CD4-positive, alpha-beta T cell treated with Interferon alpha-2 for 1 hour (primary cell): ENCODE results near the gene FOXRED2.
A peak's percentile ranks its signal among the peaks of the same experiment; 100 is the strongest.

Source experiments
- DNase-seq, 2 donors: peaks; one replicate each; pipeline ENCODE4 v3.0.0-alpha.2; 2020 to 2022

Gene FOXRED2

DNA sequence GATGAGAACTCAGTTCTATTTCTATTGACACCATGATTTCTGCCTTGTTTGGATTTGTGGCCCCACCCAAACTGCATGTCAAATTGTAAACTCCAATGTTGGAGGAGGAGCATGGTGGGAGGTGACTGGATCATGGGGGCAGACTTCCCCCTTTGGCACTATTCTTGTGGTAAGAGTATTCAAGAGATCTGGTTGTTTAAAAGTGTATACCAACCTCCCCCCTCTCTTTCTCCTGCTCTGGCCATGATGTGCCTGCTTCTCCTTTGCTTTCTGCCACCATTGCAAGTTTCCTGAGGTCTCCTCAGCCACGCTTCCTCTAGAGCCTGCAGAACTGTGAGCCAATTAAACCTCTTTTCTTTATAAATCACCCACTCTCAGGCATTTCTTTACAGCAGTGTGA is 7.9 kb upstream of the FOXRED2 start:
- DNase-seq: no peak

DNA sequence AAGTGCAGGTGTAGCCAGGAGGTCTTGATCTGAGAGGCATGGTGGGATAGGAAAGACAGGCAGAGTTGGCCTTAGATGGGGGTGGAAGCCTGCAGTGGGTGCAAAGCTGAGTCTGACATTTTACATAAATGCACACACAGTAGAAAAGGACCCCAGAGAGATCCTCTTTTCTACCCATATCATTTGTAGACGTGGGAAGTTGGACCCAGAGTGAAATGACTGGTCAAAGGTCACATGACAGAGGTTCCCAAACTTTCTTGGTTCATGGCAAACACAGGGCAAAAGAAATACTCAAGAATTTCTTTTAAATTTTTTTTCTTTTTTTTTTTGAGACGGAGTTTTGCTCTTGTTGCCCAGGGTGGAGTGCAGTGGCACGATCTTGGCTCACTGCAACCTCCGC is 6.2 kb upstream of the FOXRED2 start:
- no peak for DNase-seq

- DNase-seq: no peak
Observed at GRCh38 chr22:36512333-36512732, 5.5 kb upstream of the FOXRED2 start.

DNA sequence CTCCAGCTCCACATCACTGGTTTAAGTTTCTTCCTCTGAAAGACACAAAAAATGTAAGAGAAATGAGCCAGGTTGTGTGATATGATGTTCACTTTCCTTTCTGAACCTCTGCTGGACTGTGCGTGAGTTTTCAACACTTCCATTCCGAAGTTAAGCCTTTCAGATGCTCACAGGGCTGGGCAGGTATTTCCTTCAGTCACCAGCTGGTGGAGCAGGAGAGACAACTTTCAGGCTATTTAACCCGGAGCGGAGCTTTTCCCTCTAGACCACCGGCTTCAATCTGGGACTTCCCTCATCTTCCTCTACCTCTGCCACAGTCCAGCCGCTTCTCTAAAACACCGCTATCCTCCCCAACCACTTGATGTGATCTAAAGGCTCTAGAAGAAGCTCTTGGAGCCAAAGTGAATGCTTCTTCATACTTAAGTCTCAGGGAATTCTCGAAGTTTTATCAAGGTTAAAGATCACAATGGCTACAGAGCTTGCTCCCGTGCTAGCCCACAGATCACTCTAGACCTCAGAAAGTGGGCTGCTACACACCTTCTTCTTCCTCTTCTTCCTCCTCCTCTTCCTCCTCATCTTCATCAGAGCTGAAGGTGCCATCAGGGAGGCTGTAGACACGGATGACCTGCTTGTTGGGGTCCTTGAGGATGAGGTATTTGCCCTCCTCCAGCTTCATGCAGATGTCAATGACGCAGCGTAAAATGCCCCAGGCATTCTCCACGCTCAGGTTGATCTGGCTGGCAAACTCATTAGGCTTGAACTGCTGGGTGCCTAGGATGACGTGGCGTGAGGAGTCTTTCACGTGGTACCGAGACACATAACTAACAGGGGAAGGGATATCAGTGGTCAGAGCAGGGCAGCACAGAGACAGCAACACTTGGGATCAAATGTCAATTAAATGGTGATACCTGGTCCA is 4.4 kb upstream of the FOXRED2 start:
- peak; percentile 23 to 51 for DNase-seq

DNA sequence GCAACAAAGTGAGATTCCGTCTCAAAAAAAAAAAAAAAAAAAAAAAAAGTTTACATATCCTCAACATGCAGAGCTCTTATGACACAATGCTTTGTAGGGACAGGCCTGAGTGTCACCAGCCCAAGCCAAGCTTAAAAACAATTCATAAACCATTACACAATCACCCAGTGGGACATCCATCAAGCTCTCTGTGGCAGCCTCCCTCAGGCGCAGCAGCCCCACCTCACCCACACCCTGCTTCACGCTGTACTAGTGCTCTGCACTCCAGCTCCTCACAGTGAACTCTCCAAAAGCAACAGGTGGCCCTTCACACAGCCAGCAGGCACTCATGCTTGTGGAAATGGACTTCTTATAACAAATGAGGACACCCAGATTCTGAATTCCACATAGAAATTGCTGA is 3.5 kb upstream of the FOXRED2 start:
- DNase-seq: no peak

DNA sequence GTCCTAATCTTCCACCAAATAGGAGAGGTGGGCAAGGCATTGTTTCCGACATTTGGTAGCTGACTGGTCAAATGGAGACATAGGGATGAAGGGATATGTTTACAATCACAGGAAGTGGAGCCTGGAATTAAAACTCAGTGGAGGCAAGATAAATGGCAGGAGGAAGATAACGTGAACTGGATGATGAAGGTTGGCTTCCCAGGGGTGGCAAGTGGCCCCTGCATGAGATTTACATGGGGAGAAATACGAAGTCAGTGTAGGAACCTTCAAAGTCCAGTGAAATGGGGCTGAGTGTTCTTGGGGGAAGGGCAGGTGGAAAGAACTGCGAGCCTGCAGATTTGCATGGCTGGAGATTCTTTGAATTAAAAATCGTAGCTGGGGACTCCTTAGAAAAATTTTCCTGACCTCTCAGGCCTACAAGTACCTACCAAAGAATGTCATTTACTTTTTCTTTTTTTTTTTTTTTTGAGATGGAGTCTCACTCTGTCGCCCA is 724 bp upstream of the FOXRED2 start:
- no peak for DNase-seq

DNA sequence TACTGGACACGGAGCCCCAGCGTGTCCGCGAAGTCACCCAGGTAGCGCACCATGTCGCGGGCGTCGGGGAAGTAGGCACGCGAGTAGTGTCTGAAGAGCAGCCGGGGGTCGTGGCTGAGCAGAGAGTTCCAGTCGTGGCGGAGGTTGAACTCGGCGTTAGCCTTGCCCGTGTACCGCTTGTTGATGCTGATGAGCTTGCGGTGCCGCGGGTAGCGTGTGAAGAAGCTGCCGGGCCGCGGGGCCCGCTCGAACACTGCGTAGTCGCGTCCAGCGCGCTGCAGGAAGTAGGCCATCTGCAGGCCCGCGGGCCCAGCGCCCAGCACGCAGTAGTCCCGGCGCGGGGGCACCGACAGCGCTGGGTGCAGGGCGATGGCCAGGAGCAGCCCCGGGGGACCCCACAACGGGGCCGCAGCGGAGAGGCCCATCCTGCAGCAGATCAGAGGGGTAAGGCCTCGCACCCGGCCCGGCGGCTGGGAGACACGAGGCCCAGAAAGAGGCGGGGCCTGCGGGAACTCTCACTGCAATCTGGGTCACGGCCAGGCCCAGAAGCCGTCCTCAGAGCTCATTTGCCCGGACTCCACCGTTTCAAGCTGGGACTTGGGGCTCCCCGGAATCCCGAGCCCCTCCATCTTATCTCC is 723 bp downstream of the FOXRED2 start:
- no peak for DNase-seq

GRCh38 chr22:36497910-36498665 is 8.8 kb downstream of the FOXRED2 start:
- no peak for DNase-seq

GRCh38 chr22:36493690-36494110 is 13.1 kb downstream of the FOXRED2 start:
- peak in 1 of 2 donors; percentile 62 for DNase-seq

DNA sequence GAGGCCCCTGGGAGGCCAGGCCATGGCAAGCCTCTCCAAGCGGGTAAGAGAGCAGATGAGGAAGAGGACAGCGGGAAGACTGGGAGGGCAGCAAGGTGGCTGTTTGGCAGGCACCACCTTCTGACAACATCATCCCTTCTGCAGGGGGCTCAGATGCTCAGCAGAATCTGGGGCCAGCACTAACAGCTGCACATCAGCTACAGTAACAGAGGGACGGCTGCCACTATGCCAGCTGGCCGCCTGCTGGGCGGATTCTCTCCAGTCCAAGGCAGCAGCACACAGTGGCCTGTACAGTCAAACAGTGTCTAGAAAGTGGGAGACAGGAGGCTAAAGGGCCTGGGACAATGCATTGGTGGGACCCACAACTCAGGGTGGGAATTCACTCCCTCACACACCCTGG is 14.7 kb downstream of the FOXRED2 start:
- no peak for DNase-seq

GRCh38 chr22:36491155-36491554 is 15.7 kb downstream of the FOXRED2 start:
- no peak for DNase-seq

DNA sequence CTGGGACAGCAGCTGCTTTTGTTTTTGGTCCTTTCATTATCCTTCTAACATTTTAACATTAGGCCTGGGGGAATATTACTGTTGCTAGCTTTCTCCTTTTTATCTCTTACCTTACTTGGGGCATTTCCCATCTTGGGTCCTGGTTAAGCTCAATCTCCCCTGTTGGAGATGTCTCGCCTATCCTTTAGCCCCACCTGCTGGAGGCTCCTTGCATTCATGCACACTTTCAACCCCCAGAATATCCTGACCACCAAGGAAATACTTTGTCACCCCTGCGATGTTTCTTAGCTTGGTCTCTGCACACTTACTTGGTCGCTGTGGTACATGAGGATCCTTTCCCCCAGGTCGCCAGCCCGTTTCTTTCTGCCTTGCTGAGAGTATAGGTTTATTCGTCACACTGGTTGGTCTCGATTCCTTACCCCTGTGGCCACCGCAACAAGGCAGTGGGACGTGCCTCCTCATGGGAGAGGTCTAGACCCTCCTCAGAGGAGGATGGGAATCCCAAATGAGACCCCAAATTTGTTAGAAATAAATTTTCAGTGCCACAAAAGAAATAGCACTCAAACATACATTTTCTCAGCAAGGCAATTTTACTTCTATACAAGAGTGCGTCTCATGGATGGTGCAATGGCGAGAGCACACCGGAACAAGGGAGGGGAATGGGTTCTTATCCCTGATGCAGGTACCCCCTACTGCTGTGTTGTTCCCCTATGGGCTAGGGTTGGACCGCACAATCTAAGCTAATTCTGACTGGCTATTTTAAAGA is 20.0 kb downstream of the FOXRED2 start:
- peak; percentile 66 to 78 for DNase-seq

DNA sequence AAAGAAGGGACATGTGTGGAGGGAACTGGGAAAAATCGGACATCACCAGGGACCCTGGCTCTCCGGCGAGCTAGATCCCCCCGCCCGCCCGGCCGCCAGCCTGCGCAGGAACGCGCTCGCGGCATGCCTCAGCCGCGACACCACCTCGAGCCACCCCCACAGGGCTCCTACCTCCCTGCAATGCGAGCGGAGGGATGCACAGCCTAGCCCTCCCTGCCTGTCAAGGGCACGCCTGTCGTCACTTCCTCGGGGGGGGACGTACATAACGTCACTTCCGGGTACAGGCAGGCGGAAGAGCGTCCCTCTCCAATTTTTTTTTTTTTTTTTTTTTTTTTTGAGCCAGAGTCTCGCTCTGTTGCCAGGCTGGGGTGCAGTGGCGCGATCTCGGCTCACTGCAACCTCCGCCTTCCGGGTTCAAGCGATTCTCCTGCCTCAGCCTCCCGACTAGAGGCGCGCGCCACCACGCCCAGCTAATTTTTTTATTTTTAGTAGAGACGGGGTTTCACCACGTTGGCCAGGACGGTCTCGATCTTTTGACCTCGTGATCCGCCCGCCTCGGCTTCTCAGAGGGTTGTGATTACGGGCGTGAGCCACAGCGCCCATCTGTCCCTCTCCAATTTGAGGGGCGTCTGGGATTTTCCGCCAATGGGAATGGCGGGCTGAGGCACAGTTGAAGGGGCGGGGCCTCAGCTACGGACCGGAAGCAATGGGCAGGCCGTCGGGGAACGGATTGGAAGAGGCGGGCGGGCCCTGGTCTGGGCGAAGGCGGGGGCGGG is 25.3 kb downstream of the FOXRED2 start, which contains the start of gene TXN2:
Gene TXN2, minus strand, starts transcription at position 248 of the 776 bp plus-strand sequence. CDS start 803 bp downstream, outside the sequence.
- peak; percentile 97 for DNase-seq

DNA sequence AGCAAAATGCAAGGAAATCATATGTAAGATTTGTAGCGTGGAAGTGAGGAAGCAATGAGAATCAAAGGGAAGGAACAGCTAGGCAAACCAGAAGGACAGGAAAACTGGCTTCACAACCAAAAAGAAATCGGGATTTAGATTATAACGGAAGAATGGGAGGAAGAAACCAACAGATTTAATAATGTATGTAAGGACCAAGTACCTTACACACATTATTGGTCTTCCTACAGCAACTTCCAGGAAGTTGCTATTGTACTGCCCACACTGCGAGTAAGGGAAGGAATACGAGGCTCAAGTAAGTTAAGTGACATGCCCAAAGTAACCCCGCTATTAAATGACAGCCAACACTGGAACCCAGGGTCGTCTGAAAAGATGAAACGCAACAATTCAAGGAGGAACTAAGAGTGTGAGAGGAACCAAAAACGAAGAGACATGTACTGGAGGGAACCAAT is 25.9 kb downstream of the FOXRED2 start:
- no peak for DNase-seq

GRCh38 chr22:36478966-36479365 is 27.9 kb downstream of the FOXRED2 start:
- no peak for DNase-seq

- no peak for DNase-seq
Observed at GRCh38 chr22:36475341-36475740, 31.5 kb downstream of the FOXRED2 start.

DNA sequence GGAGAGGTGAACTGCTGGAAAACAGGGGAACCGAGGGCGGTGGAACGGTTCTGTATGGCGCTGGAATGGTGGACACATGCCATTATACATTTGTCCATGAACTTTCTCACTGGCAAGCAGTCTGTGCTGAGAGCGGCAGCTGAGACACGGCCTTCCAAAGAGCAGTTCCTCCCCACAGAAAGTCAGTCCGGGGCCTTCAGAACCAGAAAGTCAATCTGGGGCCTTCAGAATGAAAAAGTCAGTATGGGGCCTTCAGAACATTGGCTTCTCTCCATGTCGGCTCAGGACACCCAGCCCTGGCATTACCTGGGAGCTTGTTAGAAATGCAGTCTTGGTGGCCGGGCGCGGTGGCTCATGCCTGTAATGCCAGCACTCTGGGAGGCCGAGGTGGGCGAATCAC is 34.2 kb downstream of the FOXRED2 start:
- no peak for DNase-seq

- no peak for DNase-seq
Observed at GRCh38 chr22:36471341-36471821, 35.5 kb downstream of the FOXRED2 start.

DNA sequence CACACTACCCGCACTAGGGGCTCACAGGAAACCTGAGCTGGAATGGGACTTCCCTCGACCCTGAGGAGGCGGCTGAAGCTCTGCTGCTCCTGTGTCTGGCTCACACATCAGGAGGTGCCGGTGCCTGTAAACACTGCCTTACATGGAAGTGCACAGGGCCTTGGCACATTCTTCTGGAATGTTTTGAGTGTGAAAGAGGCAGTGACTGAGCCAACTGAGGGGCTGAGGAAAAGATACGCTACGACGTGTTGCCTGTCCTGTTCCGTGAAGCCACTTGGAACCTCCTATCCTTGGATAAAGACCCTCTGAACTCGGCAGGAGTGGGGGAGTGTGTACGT is 35.9 kb downstream of the FOXRED2 start:
- DNase-seq: no peak

GRCh38 chr22:36470162-36470993 is 36.5 kb downstream of the FOXRED2 start:
- DNase-seq: peak; percentile 87 to 91
